Measurements from ENCODE around the gene GNGT2.

GNGT2 gene

DNA sequence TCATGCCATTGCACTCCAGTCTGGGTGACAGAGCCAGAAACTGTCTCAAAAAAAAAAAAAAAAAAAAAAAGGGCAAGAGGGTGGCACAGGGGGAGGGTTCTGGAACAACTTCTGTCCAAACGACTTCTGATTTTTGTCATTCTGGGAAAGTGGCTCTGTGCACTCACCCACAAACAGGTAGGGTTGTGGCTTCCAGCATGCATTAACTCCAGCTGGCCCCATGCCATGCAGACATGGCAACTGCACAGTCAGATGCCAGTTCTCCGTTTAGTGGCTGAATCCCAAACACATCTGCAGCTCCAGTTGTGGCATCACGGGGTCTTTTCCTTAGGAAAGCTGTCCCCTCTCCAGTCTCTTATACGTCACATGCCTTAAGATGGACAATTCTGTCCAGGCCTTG is 47.5 kb downstream of the GNGT2 start:
- TF ChIP-seq, protein P1, sequence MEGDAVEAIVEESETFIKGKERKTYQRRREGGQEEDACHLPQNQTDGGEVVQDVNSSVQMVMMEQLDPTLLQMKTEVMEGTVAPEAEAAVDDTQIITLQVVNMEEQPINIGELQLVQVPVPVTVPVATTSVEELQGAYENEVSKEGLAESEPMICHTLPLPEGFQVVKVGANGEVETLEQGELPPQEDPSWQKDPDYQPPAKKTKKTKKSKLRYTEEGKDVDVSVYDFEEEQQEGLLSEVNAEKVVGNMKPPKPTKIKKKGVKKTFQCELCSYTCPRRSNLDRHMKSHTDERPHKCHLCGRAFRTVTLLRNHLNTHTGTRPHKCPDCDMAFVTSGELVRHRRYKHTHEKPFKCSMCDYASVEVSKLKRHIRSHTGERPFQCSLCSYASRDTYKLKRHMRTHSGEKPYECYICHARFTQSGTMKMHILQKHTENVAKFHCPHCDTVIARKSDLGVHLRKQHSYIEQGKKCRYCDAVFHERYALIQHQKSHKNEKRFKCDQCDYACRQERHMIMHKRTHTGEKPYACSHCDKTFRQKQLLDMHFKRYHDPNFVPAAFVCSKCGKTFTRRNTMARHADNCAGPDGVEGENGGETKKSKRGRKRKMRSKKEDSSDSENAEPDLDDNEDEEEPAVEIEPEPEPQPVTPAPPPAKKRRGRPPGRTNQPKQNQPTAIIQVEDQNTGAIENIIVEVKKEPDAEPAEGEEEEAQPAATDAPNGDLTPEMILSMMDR (IDR thresholded peaks at IDR 0.05; ENCODE audit: control insufficient read depth, insufficient read depth, low read depth, low read length, missing control alignments) = no peak
- no peak overlapping the region for H3K4me3 ChIP-seq (ENCODE audit: control insufficient read depth, low read depth, low read length)
- no peak for DNase-seq (ENCODE audit: low read depth)

DNA sequence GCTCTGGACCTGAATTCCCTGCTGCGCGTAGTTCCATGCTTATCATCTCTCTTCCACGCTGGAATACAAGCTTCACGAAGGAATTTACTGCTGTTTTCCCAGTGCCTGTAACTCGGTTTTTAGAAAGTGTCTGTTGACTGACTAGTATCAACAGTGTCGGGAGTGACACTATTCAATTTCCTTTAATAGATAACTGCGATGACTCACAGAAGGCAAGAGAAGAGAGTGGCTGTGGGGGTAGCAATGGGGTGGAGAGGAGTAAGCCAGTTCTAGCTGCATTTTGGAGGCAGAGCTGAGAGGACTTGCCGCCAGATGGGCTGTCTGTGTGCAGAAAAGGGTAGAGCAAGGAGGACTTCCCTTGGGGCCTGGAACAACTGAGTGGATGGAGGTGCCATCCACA is 52.6 kb downstream of the GNGT2 start:
- no peak for DNase-seq (ENCODE audit: low read depth)
- H3K4me3 ChIP-seq (ENCODE audit: control insufficient read depth, low read depth, low read length) = no peak overlapping the region
- TF ChIP-seq, protein P1 (IDR thresholded peaks at IDR 0.05; ENCODE audit: control insufficient read depth, insufficient read depth, low read depth, low read length, missing control alignments) = no peak

DNA sequence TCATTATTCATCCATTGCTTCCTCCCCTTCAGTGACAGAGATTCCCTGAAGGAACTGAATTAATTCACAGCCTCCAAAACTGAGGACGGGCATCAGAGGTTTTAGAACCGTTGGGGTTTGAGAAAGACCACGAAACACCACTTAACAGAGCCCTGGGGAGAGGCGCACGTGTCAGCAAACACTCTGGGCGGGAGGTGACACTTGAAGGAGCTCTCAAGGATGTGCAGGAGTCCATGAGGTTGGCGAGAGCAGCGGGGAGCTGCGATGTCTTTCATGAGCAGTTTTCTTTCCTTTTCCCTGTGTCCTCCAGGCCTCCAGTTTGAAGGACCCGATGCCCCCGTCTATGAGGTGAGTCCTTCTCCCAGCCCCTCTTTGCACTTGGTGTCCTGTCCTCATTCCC is 54.1 kb downstream of the GNGT2 start:
- DNase-seq (ENCODE audit: low read depth) = no peak
- TF ChIP-seq, protein P1 (IDR thresholded peaks at IDR 0.05; ENCODE audit: control insufficient read depth, insufficient read depth, low read depth, low read length, missing control alignments) = no peak
- no peak overlapping the region for H3K4me3 ChIP-seq (ENCODE audit: control insufficient read depth, low read depth, low read length)

All from AG09309 (cell line).